Panc1 (cell line): ENCODE measurements around the gene SLC22A3.

Source experiments
- POLR2AphosphoS5 ChIP-seq: IDR thresholded peaks from 2 replicates; pipeline ENCODE4 v1.6.1; 2012; ENCODE audit warnings: mild to moderate bottlenecking, low read depth, low read length, moderate library complexity
- SIN3A ChIP-seq: IDR thresholded peaks from 2 replicates; pipeline ENCODE4 v1.6.1; 2012; ENCODE audit warnings: low read depth, mild to moderate bottlenecking, low read length, moderate library complexity, borderline replicate concordance; ENCODE audit not compliant: insufficient read depth
- TCF7L2 ChIP-seq: IDR thresholded peaks from 2 replicates; pipeline ENCODE4 v1.6.1; 2011; ENCODE audit warnings: mild to moderate bottlenecking, low read depth, low read length, inconsistent platforms
- TF ChIP-seq, protein P1 (sequence below): fragments of 450-650 bp; IDR thresholded peaks from 2 replicates; pipeline ENCODE4 v1.5.1; 2017; ENCODE audit warnings: mild to moderate bottlenecking
- TF ChIP-seq, protein P2 (sequence below), 2 experiments: IDR thresholded peaks; 2 replicates each; pipeline ENCODE4 v1.6.1; 2011 to 2012; ENCODE audit warnings: low read depth in 2 of 2, control low read depth in 1 of 2, low read length in 1 of 2, mild to moderate bottlenecking in 1 of 2, moderate library complexity in 1 of 2; ENCODE audit not compliant: insufficient read depth in 1 of 2

DNA sequence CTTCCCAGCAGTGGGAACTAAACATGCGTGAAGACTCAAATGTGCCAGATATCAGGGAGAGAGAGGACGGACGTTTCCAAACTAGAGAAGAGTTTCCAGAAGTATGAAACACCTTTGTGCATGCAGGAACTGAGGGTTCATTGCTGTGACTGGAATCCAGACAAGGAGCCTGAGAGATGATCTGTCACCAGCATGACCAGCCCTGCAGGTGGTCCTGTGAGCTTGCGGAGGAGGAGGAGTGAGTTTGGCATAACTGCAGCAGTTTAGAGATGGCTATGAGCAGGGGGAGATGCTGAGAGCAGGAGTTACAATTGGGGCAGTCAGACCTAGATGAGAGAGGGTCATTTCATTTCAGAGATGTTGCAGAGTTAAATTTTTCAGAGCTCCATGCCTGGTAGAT is 89.6 kb downstream of the SLC22A3 start:
- TF ChIP-seq, protein P1, sequence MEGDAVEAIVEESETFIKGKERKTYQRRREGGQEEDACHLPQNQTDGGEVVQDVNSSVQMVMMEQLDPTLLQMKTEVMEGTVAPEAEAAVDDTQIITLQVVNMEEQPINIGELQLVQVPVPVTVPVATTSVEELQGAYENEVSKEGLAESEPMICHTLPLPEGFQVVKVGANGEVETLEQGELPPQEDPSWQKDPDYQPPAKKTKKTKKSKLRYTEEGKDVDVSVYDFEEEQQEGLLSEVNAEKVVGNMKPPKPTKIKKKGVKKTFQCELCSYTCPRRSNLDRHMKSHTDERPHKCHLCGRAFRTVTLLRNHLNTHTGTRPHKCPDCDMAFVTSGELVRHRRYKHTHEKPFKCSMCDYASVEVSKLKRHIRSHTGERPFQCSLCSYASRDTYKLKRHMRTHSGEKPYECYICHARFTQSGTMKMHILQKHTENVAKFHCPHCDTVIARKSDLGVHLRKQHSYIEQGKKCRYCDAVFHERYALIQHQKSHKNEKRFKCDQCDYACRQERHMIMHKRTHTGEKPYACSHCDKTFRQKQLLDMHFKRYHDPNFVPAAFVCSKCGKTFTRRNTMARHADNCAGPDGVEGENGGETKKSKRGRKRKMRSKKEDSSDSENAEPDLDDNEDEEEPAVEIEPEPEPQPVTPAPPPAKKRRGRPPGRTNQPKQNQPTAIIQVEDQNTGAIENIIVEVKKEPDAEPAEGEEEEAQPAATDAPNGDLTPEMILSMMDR, result no peak
- TF ChIP-seq, protein P2, sequence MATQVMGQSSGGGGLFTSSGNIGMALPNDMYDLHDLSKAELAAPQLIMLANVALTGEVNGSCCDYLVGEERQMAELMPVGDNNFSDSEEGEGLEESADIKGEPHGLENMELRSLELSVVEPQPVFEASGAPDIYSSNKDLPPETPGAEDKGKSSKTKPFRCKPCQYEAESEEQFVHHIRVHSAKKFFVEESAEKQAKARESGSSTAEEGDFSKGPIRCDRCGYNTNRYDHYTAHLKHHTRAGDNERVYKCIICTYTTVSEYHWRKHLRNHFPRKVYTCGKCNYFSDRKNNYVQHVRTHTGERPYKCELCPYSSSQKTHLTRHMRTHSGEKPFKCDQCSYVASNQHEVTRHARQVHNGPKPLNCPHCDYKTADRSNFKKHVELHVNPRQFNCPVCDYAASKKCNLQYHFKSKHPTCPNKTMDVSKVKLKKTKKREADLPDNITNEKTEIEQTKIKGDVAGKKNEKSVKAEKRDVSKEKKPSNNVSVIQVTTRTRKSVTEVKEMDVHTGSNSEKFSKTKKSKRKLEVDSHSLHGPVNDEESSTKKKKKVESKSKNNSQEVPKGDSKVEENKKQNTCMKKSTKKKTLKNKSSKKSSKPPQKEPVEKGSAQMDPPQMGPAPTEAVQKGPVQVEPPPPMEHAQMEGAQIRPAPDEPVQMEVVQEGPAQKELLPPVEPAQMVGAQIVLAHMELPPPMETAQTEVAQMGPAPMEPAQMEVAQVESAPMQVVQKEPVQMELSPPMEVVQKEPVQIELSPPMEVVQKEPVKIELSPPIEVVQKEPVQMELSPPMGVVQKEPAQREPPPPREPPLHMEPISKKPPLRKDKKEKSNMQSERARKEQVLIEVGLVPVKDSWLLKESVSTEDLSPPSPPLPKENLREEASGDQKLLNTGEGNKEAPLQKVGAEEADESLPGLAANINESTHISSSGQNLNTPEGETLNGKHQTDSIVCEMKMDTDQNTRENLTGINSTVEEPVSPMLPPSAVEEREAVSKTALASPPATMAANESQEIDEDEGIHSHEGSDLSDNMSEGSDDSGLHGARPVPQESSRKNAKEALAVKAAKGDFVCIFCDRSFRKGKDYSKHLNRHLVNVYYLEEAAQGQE (IDR thresholded peaks at IDR 0.05; ENCODE audit: insufficient read depth in 1 of 2, low read depth in 2 of 2, low read length in 1 of 2), result no peak
- TF ChIP-seq POLR2AphosphoS5, result no peak
- TF ChIP-seq SIN3A, result no peak
- TF ChIP-seq TCF7L2, result no peak
